Measurements from ENCODE around the gene SSB. TPM values are rescaled to one million over a fixed set of nuclear protein-coding genes. Genes with fewer than 3 reads are reported as not detected.

Gene SSB
- total and polyA plus RNA-seq, 2 of the 13 experiments (the other 11 are each of a cell fraction or from before 2014, with no cell fraction given), result 109 to 208 TPM

DNA sequence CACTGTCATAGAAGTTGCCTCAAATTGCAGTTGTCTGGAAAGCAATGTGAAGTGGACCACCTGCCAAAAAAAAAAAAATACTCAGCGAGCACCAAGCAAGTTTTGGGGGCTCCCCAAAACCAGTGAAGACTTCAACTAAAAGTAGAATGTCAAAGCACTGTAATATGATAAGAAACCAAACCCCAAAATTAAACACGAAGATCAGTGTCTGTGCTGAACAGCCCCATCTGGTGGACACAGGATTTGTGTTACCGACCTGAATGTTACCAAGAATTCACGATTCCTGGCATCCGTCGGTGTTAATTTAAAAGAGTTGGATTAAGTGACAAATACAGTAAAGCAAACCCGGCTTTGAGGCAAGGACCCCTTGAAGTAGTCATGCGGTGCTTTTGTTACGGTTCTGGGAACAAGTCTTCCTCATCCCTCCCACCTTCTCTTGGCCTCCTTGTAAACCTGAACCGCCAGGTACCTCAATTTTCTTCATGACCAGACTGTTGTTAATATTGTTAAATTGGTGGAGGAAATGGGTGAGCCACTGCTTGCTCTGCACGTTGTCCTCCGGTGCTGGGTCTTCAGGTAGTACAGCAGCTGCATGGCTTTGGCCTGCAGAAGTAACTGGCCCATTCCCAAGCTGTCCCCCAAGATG is 31.3 kb upstream of the SSB start (continued):
- TF ChIP-seq, protein P1, sequence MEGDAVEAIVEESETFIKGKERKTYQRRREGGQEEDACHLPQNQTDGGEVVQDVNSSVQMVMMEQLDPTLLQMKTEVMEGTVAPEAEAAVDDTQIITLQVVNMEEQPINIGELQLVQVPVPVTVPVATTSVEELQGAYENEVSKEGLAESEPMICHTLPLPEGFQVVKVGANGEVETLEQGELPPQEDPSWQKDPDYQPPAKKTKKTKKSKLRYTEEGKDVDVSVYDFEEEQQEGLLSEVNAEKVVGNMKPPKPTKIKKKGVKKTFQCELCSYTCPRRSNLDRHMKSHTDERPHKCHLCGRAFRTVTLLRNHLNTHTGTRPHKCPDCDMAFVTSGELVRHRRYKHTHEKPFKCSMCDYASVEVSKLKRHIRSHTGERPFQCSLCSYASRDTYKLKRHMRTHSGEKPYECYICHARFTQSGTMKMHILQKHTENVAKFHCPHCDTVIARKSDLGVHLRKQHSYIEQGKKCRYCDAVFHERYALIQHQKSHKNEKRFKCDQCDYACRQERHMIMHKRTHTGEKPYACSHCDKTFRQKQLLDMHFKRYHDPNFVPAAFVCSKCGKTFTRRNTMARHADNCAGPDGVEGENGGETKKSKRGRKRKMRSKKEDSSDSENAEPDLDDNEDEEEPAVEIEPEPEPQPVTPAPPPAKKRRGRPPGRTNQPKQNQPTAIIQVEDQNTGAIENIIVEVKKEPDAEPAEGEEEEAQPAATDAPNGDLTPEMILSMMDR (CRISPR knock-in tag; IDR thresholded peaks at IDR 0.05), result peak; percentile 88
- TF ChIP-seq ZZZ3 (CRISPR knock-in tag; IDR thresholded peaks at IDR 0.05; ENCODE audit: borderline replicate concordance), result no peak
- TF ChIP-seq, protein P2, sequence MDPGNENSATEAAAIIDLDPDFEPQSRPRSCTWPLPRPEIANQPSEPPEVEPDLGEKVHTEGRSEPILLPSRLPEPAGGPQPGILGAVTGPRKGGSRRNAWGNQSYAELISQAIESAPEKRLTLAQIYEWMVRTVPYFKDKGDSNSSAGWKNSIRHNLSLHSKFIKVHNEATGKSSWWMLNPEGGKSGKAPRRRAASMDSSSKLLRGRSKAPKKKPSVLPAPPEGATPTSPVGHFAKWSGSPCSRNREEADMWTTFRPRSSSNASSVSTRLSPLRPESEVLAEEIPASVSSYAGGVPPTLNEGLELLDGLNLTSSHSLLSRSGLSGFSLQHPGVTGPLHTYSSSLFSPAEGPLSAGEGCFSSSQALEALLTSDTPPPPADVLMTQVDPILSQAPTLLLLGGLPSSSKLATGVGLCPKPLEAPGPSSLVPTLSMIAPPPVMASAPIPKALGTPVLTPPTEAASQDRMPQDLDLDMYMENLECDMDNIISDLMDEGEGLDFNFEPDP (CRISPR knock-in tag; conservative IDR thresholded peaks at IDR 0.05), result 0 out of 2 replicates have a peak, but pooled peaks have one; percentile 35
- no peak for TF ChIP-seq SOX6 (IDR thresholded peaks at IDR 0.05)
- peak; percentile 38; the same call in 1 of the 2 replicates for TF ChIP-seq SOX6 (CRISPR knock-in tag; IDR thresholded peaks at IDR 0.05)
- TF ChIP-seq, protein P3, sequence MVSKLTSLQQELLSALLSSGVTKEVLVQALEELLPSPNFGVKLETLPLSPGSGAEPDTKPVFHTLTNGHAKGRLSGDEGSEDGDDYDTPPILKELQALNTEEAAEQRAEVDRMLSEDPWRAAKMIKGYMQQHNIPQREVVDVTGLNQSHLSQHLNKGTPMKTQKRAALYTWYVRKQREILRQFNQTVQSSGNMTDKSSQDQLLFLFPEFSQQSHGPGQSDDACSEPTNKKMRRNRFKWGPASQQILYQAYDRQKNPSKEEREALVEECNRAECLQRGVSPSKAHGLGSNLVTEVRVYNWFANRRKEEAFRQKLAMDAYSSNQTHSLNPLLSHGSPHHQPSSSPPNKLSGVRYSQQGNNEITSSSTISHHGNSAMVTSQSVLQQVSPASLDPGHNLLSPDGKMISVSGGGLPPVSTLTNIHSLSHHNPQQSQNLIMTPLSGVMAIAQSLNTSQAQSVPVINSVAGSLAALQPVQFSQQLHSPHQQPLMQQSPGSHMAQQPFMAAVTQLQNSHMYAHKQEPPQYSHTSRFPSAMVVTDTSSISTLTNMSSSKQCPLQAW (CRISPR knock-in tag; IDR thresholded peaks at IDR 0.05), result 0 out of 2 replicates have a peak, but pooled peaks have one; percentile 34
- TF ChIP-seq, protein P4, sequence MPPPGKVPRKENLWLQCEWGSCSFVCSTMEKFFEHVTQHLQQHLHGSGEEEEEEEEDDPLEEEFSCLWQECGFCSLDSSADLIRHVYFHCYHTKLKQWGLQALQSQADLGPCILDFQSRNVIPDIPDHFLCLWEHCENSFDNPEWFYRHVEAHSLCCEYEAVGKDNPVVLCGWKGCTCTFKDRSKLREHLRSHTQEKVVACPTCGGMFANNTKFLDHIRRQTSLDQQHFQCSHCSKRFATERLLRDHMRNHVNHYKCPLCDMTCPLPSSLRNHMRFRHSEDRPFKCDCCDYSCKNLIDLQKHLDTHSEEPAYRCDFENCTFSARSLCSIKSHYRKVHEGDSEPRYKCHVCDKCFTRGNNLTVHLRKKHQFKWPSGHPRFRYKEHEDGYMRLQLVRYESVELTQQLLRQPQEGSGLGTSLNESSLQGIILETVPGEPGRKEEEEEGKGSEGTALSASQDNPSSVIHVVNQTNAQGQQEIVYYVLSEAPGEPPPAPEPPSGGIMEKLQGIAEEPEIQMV (CRISPR knock-in tag; IDR thresholded peaks at IDR 0.05; ENCODE audit: low read depth), result no peak
- 0 out of 2 replicates have a peak, but pooled peaks have one; percentile 17 for TF ChIP-seq HOXA5 (CRISPR knock-in tag; IDR thresholded peaks at IDR 0.05)
- 0 out of 2 replicates have a peak, but pooled peaks have one; percentile 23 for TF ChIP-seq THAP11 (CRISPR knock-in tag; IDR thresholded peaks at IDR 0.05)
- 0 out of 2 replicates have a peak, but pooled peaks have one; percentile 39 for TF ChIP-seq ZNF614 (CRISPR knock-in tag; IDR thresholded peaks at IDR 0.05; ENCODE audit: borderline replicate concordance)
- TF ChIP-seq ERF (CRISPR knock-in tag; IDR thresholded peaks at IDR 0.05), result peak; percentile 62; the same call in 1 of the 2 replicates
- 0 out of 2 replicates have a peak, but pooled peaks have one; percentile 15 for TF ChIP-seq ZNF501 (CRISPR knock-in tag; IDR thresholded peaks at IDR 0.05)
- TF ChIP-seq HOXA7 (CRISPR knock-in tag; IDR thresholded peaks at IDR 0.05), result no peak
- 0 out of 2 replicates have a peak, but pooled peaks have one; percentile 39 for TF ChIP-seq BORCS8-MEF2B (CRISPR knock-in tag; IDR thresholded peaks at IDR 0.05)
- no peak for TF ChIP-seq NR2F6 (IDR thresholded peaks at IDR 0.05)
- 0 out of 2 replicates have a peak, but pooled peaks have one; percentile 22 for TF ChIP-seq NR2F6 (CRISPR knock-in tag; IDR thresholded peaks at IDR 0.05)

Data from HepG2 (cell line).